GM12878 (cell line): ENCODE data around the gene LAT. TPM values are rescaled to one million over a fixed set of nuclear protein-coding genes. Genes with fewer than 3 reads are reported as not detected.

Source experiments
- ATAC-seq: fragments of 200-7000 bp; cut with Tn5 transposase; 3 replicates; pipeline ENCODE4 v1.9.1; 2020; ENCODE audit warnings: mild to moderate bottlenecking, moderate library complexity
- BruUV-seq: library from RNA; stranded (reverse); fragments of 400-500 nt; replicated peaks from 2 replicates; lab custom pipeline; 2021; lab: Mats Ljungman, UMichigan
- CTCF ChIA-PET: fragments of 300-600 bp; sonication (Branson Sonifier 250); formaldehyde crosslinking; extraction: SDS; loops from one replicate; lab custom pipeline; 2021; ENCODE audit warnings: inconsistent platforms; lab: Yijun Ruan, JAX
- POLR2A ChIA-PET: fragments of 350-600 bp; formaldehyde crosslinking; extraction: SDS; loops from one replicate; lab custom pipeline; 2021; ENCODE audit warnings: inconsistent platforms; lab: Charles Lee
- RAD21 ChIA-PET: fragments of 300-600 bp; sonication (Branson Sonifier 250); formaldehyde crosslinking; loops from one replicate; lab custom pipeline; 2023; ENCODE audit warnings: antibody characterized with exemption; ENCODE audit not compliant: unreplicated experiment; lab: Charles Lee
- SMC1A ChIA-PET: fragments of 300-600 bp; sonication (Branson Sonifier 250); formaldehyde crosslinking; loops from one replicate; lab custom pipeline; 2023; ENCODE audit not compliant: unreplicated experiment, uncharacterized antibody; lab: Charles Lee
- DNase-seq: peaks from one replicate; pipeline ENCODE4 v3.0.0-alpha.2; 2011; ENCODE audit warnings: low read depth, low spot score
- FAIRE-seq: peaks from 3 replicates; lab custom pipeline; 2011; peaks lifted over from hg19 to GRCh38; lab: Jason Lieb, UNC
- H2AFZ ChIP-seq: 2 replicates; pipeline ENCODE4 v1.6.0; 2011; ENCODE audit warnings: low read depth, low read length, control low read depth; ENCODE audit not compliant: control insufficient read depth
- H3K27ac ChIP-seq: 2 replicates; pipeline ENCODE4 v1.5.1; 2011; ENCODE audit warnings: control low read depth; ENCODE audit not compliant: control insufficient read depth, insufficient read depth
- H3K27me3 ChIP-seq, 2 experiments: replicated peaks in 1 of 2; 2 replicates each; pipeline versions ENCODE4 v1.6.0 to v1.6.1; 2011; ENCODE audit warnings: low read length in 1 of 2; ENCODE audit not compliant: control insufficient read depth in 2 of 2, insufficient read depth in 2 of 2
- H3K36me3 ChIP-seq, 2 experiments: 2 replicates each; pipeline ENCODE4 v1.5.1; 2011; ENCODE audit warnings: low read length in 1 of 2; ENCODE audit not compliant: control insufficient read depth in 2 of 2, insufficient read depth in 2 of 2
- H3K4me1 ChIP-seq: 2 replicates; pipeline ENCODE4 v1.6.1; 2011; ENCODE audit warnings: mild to moderate bottlenecking, low read length, moderate library complexity, mixed read lengths; ENCODE audit not compliant: control insufficient read depth, insufficient read depth
- H3K4me2 ChIP-seq: 2 replicates; pipeline ENCODE4 v1.6.0; 2011; ENCODE audit warnings: control low read depth; ENCODE audit not compliant: control insufficient read depth, insufficient read depth
- H3K4me3 ChIP-seq: fragments of 200-600 bp; sonication (generic); 2 replicates; pipeline ENCODE4 v1.5.1; 2016
- H3K79me2 ChIP-seq: 2 replicates; pipeline ENCODE4 v1.6.0; 2011; ENCODE audit warnings: low read length; ENCODE audit not compliant: control insufficient read depth, insufficient read depth
- H3K9ac ChIP-seq: 2 replicates; pipeline ENCODE4 v1.8.0; 2011; ENCODE audit warnings: low read length, control low read depth, mixed read lengths; ENCODE audit not compliant: control insufficient read depth, insufficient read depth
- H3K9me3 ChIP-seq: replicated peaks from 3 replicates; pipeline ENCODE4 v1.5.1; 2011; ENCODE audit warnings: mild to moderate bottlenecking, low read length; ENCODE audit not compliant: control insufficient read depth, insufficient read depth
- H4K20me1 ChIP-seq: 2 replicates; pipeline ENCODE4 v1.6.0; 2011; ENCODE audit not compliant: control insufficient read depth, insufficient read depth
- CREM ChIP-seq: IDR thresholded peaks from 2 replicates; pipeline ENCODE4 v1.6.1; 2014; ENCODE audit warnings: antibody characterized with exemption, low read depth
- EP300 ChIP-seq, 2 experiments: fragments of 150-350 bp in 1 of 2; IDR thresholded peaks; 2 replicates each; pipeline ENCODE4 v1.6.1; 2011 to 2012; ENCODE audit warnings: low read depth in 2 of 2, low read length in 2 of 2, borderline replicate concordance in 1 of 2, improper control_type of control experiment in 1 of 2, inconsistent platforms in 1 of 2; ENCODE audit not compliant: control insufficient read depth in 1 of 2
- PML ChIP-seq: IDR thresholded peaks from 2 replicates; pipeline ENCODE4 v1.6.1; 2012; ENCODE audit warnings: low read length, inconsistent platforms
- ZNF384 ChIP-seq: IDR thresholded peaks from 2 replicates; pipeline ENCODE4 v1.6.1; 2012; ENCODE audit warnings: low read depth, mild to moderate bottlenecking, low read length, improper control_type of control experiment, borderline replicate concordance
- WGBS: methylation state at CpG from one replicate; pipeline ENCODE4 v1.1.6; 2016; ENCODE audit warnings: low lambda C conversion rate; ENCODE audit not compliant: insufficient replicate concordance, insufficient coverage; ENCODE audit errors: missing lambda C conversion rate; 5-methylcytosine and 5-hydroxymethylcytosine counted together
- in situ Hi-C: fragments of 300-500 bp; cut with MboI; formaldehyde crosslinking; loops from 9 replicates; pipeline ENCODE4 v1.14.3; 2018; ENCODE audit warnings: mixed read lengths
- intact Hi-C: fragments of 100-400 bp; cut with micrococcal nuclease; formaldehyde crosslinking; loops from one replicate; pipeline ENCODE4 v1.14.2; 2022; ENCODE audit not compliant: unreplicated experiment
- polyA plus RNA-seq, 11 experiments: library from polyadenylated mRNA; depleted of rRNA in 4 of 11; unstranded in 6 of 11; stranded (reverse) in 5 of 11; fragments of >200 nt; fragmentation: Nextera tagmentation in 4 of 11; fragmentation: Illumina TruSeq in 1 of 11; extraction: Ambion mirVana in 4 of 11; extraction: Trizol in 1 of 11; gene quantifications; 1 replicate in 1 of 11; 2 replicates in 10 of 11; pipeline versions ENCODE4 v1.2.1 to v1.2.3, GENCODE V29; 2011 to 2016; ENCODE audit warnings: inconsistent platforms in 2 of 11, missing spikeins in 2 of 11, low read depth in 1 of 11
- total RNA-seq, 4 experiments: library from RNA; depleted of rRNA in 3 of 4; stranded (reverse); fragments of >200 nt in 3 of 4; fragmentation: Illumina TruSeq in 1 of 4; extraction: Trizol in 1 of 4; gene quantifications; 2 replicates each; pipeline versions ENCODE4 v1.2.1 to v1.2.3, GENCODE V29; 2013 to 2021
- TF ChIP-seq, protein P1 (sequence below): fragments of 450-650 bp; IDR thresholded peaks from 2 replicates; pipeline ENCODE4 v1.6.1; 2017; ENCODE audit warnings: mild to moderate bottlenecking, moderate library complexity
- TF ChIP-seq, protein P2 (sequence below): fragments of 450-650 bp; IDR thresholded peaks from 2 replicates; pipeline ENCODE4 v1.6.1; 2016; ENCODE audit warnings: mild to moderate bottlenecking

The LAT gene
- total and polyA plus RNA-seq, 10 of the 15 experiments (the other 5 are each of a cell fraction or from before 2014, with no cell fraction given) = 0.39 to 6.9 (median 2.0) TPM

DNA sequence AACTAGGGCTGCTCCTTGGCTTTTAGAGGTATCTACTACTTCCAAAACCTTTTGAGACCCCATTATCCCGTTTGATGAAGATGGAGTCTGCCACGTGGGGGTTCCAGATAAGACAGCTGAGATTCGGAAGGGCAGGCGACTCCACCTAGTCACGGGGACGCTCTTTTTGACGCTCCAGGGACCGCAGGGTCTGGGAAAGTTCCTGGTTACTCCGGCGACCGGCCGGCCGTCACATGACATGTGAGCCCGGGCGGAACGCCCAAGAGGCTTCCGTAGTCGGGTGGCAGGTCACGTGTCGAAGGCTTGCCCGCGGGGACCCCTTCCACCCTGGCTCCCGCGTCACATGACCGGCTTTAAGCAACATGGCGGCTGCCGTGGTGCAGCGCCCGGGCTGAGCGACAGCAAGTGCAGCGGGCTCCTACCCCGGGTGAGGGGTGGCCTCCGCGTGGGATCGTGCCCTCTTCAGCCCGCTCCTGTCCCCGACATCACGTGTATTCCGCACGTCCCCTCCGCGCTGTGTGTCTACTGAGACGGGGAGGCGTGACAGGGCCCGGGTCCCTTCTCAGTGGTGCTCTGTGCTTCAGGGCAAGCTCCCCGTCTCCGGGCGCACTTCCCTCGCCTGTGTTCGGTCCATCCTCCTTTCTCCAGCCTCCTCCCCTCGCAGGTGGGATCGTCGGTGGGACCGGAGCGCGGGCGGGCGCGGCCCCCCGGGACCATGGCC lies 10.3 kb upstream of the LAT start, which contains the start of gene SPNS1 (continued):
- peak; percentile 60; the same call in 1 of the 2 replicates for TF ChIP-seq PML
- TF ChIP-seq, protein P1, sequence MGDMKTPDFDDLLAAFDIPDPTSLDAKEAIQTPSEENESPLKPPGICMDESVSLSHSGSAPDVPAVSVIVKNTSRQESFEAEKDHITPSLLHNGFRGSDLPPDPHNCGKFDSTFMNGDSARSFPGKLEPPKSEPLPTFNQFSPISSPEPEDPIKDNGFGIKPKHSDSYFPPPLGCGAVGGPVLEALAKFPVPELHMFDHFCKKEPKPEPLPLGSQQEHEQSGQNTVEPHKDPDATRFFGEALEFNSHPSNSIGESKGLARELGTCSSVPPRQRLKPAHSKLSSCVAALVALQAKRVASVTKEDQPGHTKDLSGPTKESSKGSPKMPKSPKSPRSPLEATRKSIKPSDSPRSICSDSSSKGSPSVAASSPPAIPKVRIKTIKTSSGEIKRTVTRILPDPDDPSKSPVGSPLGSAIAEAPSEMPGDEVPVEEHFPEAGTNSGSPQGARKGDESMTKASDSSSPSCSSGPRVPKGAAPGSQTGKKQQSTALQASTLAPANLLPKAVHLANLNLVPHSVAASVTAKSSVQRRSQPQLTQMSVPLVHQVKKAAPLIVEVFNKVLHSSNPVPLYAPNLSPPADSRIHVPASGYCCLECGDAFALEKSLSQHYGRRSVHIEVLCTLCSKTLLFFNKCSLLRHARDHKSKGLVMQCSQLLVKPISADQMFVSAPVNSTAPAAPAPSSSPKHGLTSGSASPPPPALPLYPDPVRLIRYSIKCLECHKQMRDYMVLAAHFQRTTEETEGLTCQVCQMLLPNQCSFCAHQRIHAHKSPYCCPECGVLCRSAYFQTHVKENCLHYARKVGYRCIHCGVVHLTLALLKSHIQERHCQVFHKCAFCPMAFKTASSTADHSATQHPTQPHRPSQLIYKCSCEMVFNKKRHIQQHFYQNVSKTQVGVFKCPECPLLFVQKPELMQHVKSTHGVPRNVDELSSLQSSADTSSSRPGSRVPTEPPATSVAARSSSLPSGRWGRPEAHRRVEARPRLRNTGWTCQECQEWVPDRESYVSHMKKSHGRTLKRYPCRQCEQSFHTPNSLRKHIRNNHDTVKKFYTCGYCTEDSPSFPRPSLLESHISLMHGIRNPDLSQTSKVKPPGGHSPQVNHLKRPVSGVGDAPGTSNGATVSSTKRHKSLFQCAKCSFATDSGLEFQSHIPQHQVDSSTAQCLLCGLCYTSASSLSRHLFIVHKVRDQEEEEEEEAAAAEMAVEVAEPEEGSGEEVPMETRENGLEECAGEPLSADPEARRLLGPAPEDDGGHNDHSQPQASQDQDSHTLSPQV = no peak
- TF ChIP-seq ZNF384 = no peak
- TF ChIP-seq CREM = peak; percentile 80

DNA sequence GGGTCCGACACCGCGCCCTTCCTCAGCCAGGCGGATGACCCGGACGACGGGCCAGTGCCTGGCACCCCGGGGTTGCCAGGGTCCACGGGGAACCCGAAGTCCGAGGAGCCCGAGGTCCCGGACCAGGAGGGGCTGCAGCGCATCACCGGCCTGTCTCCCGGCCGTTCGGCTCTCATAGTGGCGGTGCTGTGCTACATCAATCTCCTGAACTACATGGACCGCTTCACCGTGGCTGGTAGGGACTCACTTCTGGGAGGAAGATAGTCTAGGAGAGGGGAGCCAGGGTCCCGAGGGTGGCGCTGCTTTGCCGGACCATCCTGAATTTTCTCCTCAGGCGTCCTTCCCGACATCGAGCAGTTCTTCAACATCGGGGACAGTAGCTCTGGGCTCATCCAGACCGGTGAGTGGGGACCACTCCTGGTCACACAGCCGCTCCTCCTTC lies 9.7 kb upstream of the LAT start:
- Histone ChIP-seq H4K20me1 (no peaks in the 10 kb centered on the region), H3K4me1 (peaks cover 4% of the 10 kb centered on the region), H3K9me3 (no peaks in the 10 kb centered on the region), H3K27ac (peak overlapping the region; percentile 58; the same call in 1 of the 2 replicates), H3K4me2 (peak overlapping the region; percentile 96), H3K4me3 (peak overlapping the region; percentile 92), H3K9ac (peak overlapping the region; percentile 87), H3K36me3 (no peaks in the 10 kb centered on the region; a peak in 2 of 4 replicates), H3K79me2 (peaks cover 8% of the 10 kb centered on the region), H3K27me3 (no peaks in the 10 kb centered on the region), H2AFZ (peak overlapping the region; percentile 87)
- in situ Hi-C loops = no loop called here
- no TSS peak for BruUV-seq
- no peak for DNase-seq
- ATAC-seq = peak; percentile 8
- ChIA-PET RAD21 (interaction anchor here (1.7 kb wide), 1 partner anchor 28 kb away, joined by 4 read pairs; no protein-coding TSS in a partner anchor), SMC1A (interaction anchor here (1.4 kb wide), 1 partner anchor 8 kb away, joined by 3 read pairs; no protein-coding TSS in a partner anchor), POLR2A (no interaction called here), CTCF (no interaction called here)
- TF ChIP-seq, protein P2, sequence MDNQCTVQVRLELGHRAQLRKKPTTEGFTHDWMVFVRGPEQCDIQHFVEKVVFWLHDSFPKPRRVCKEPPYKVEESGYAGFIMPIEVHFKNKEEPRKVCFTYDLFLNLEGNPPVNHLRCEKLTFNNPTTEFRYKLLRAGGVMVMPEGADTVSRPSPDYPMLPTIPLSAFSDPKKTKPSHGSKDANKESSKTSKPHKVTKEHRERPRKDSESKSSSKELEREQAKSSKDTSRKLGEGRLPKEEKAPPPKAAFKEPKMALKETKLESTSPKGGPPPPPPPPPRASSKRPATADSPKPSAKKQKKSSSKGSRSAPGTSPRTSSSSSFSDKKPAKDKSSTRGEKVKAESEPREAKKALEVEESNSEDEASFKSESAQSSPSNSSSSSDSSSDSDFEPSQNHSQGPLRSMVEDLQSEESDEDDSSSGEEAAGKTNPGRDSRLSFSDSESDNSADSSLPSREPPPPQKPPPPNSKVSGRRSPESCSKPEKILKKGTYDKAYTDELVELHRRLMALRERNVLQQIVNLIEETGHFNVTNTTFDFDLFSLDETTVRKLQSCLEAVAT = peak; percentile 39; the same call in 1 of the 2 replicates
- no peak for TF ChIP-seq EP300 (IDR thresholded peaks at IDR 0.05; ENCODE audit: borderline replicate concordance in 1 of 2, control insufficient read depth in 1 of 2, low read depth in 2 of 2, low read length in 2 of 2)
- intact Hi-C loops = no loop called here
- no peak for FAIRE-seq
- WGBS = 24% methylated on average over 23 of the region's 30 CpGs
